Liver (tissue), 3 donors: ENCODE measurements around the gene CAPZA3.

Source experiments
- MAX ChIP-seq: IDR thresholded peaks from 2 replicates; pipeline ENCODE4 v1.6.1; 2016; ENCODE audit warnings: antibody characterized with exemption
- SP1 ChIP-seq: IDR thresholded peaks from 2 replicates; pipeline ENCODE4 v1.6.1; 2018; ENCODE audit warnings: antibody characterized with exemption, mild to moderate bottlenecking
- TF ChIP-seq, protein P1 (sequence below): fragments of 150-350 bp; IDR thresholded peaks from 2 replicates; pipeline ENCODE4 v1.5.1; 2017; ENCODE audit warnings: improper control_type of control experiment, low read depth, low read length; ENCODE audit not compliant: missing input control
- donor health status: healthy.
- donor health status: healthy.

- TF ChIP-seq, protein P1, sequence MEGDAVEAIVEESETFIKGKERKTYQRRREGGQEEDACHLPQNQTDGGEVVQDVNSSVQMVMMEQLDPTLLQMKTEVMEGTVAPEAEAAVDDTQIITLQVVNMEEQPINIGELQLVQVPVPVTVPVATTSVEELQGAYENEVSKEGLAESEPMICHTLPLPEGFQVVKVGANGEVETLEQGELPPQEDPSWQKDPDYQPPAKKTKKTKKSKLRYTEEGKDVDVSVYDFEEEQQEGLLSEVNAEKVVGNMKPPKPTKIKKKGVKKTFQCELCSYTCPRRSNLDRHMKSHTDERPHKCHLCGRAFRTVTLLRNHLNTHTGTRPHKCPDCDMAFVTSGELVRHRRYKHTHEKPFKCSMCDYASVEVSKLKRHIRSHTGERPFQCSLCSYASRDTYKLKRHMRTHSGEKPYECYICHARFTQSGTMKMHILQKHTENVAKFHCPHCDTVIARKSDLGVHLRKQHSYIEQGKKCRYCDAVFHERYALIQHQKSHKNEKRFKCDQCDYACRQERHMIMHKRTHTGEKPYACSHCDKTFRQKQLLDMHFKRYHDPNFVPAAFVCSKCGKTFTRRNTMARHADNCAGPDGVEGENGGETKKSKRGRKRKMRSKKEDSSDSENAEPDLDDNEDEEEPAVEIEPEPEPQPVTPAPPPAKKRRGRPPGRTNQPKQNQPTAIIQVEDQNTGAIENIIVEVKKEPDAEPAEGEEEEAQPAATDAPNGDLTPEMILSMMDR, result no peak
- TF ChIP-seq SP1 (no peak), MAX (no peak)
Observed at GRCh38 chr12:18737819-18738218, at the start of gene CAPZA3, which contains the start of gene PLCZ1.
